ENCODE data around the gene KRTAP4-9.

GRCh38 chr17:41107941-41108450 is 2.8 kb downstream of the KRTAP4-9 start:
- no peak for TF ChIP-seq CTCF (IDR thresholded peaks at IDR 0.05)
- no peak for TF ChIP-seq REST (IDR thresholded peaks at IDR 0.05; ENCODE audit: insufficient read depth in 1 of 2, low read depth in 2 of 2, low read length in 1 of 2)
- TF ChIP-seq POLR2AphosphoS5 (IDR thresholded peaks at IDR 0.05; ENCODE audit: low read depth, low read length): no peak
- no peak for TF ChIP-seq TCF7L2 (IDR thresholded peaks at IDR 0.05; ENCODE audit: low read depth, low read length)
